GM18517 (cell line): ENCODE results near the gene RNF113A.
"Not testable (repeated sequence)": the region's sequence is repeated elsewhere in the genome, so short reads cannot be mapped to it uniquely, and the experiment has no call there.

ENCODE experiments used
- ATAC-seq: cut with Tn5 transposase; IDR thresholded peaks from one replicate; pipeline ENCODE4 v1.9.1; 2021; ENCODE audit warnings: mild to moderate bottlenecking, moderate library complexity; ENCODE audit not compliant: unreplicated experiment

Gene RNF113A

GRCh38 chrX:119852382-119853353, 18.9 kb downstream of the RNF113A start, which contains the start of gene UPF3B:
Gene UPF3B (minus strand): TSS chrX:119852963. CDS start chrX:119852928, 35 bp downstream.
- peak; percentile 96 for ATAC-seq

GRCh38 chrX:119833905-119834304, 37.6 kb downstream of the RNF113A start:
- no peak for ATAC-seq

- no peak for ATAC-seq
Measured at GRCh38 chrX:119828446-119828845, 43.1 kb downstream of the RNF113A start.

GRCh38 chrX:119826399-119826959, 45.1 kb downstream of the RNF113A start:
- ATAC-seq, result no peak

GRCh38 chrX:119824221-119824620, 47.3 kb downstream of the RNF113A start:
- ATAC-seq, result not testable (repeated sequence)

DNA sequence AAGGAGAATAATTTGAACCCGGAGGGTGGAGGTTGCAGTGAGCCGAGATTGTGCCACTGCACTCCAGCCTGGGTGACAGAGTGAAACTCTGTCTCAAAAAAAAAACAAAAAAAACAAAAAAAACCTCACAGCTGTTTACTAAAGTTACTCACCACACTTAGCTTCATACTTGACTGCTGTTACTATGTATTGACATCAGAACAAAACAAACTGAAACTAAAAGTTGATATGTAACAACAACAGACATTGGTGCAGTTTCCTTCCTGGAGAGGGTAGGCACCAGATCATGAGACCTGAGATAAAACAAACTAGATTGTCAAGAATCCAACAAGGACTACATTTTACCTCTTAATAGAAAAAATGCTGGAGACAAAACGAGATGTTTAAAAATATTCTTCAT, 49.8 kb downstream of the RNF113A start:
- peak; percentile 99 for ATAC-seq
